Coronary artery (tissue), 2 donors: ENCODE data around the gene BBS9.
A peak's percentile ranks its signal among the peaks of the same experiment; 100 is the strongest.

Source experiments
- DNase-seq: peaks from one replicate; pipeline ENCODE4 v3.0.0-alpha.2; 2017; ENCODE audit warnings: low spot score
- H3K27ac ChIP-seq, 2 donors: fragments of 200-600 bp; sonication (generic); one replicate each; pipeline ENCODE4 v1.5.1; 2016 to 2019
- H3K4me3 ChIP-seq: fragments of 200-600 bp; sonication (generic); 2 replicates; pipeline ENCODE4 v1.5.1; 2016; ENCODE audit warnings: mild to moderate bottlenecking, moderate library complexity
- TF ChIP-seq, protein P1 (sequence below): fragments of 200-600 bp; sonication (generic); IDR thresholded peaks from one replicate; pipeline ENCODE4 v1.5.1; 2019; ENCODE audit warnings: antibody characterized with exemption

Gene BBS9

GRCh38 chr7:33128631-33128989, 754 bp upstream of the BBS9 start:
- no peak for DNase-seq
- Histone ChIP-seq H3K4me3 (peak overlapping the region; percentile 76), H3K27ac (peak overlapping the region; percentile 74 to 91)
- TF ChIP-seq, protein P1, sequence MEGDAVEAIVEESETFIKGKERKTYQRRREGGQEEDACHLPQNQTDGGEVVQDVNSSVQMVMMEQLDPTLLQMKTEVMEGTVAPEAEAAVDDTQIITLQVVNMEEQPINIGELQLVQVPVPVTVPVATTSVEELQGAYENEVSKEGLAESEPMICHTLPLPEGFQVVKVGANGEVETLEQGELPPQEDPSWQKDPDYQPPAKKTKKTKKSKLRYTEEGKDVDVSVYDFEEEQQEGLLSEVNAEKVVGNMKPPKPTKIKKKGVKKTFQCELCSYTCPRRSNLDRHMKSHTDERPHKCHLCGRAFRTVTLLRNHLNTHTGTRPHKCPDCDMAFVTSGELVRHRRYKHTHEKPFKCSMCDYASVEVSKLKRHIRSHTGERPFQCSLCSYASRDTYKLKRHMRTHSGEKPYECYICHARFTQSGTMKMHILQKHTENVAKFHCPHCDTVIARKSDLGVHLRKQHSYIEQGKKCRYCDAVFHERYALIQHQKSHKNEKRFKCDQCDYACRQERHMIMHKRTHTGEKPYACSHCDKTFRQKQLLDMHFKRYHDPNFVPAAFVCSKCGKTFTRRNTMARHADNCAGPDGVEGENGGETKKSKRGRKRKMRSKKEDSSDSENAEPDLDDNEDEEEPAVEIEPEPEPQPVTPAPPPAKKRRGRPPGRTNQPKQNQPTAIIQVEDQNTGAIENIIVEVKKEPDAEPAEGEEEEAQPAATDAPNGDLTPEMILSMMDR: no peak

GRCh38 chr7:33129806-33130153, 416 bp downstream of the BBS9 start:
- Histone ChIP-seq H3K4me3 (peak overlapping the region; percentile 76), H3K27ac (peak overlapping the region in 1 of 2 donors; percentile 91)
- TF ChIP-seq, protein P1: no peak
- DNase-seq: no peak

DNA sequence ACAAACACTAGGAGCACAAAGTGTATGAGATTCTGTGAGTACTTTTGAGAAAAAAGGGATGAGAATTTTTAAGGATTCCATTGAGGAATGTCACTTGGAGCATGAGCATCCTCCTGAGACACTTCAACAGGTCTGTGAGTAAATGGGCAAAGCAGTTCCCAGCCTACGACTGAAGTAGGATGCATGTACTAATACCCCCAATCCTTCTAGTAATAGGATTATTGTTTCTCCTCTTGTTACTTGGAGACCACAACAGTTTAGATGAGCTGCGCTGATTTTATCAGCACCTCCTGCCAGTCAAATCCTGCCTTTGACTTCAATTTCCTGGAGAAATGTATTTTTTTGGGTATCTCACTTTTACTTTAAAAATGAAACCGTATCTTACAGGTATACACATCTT, 820 bp downstream of the BBS9 start:
- TF ChIP-seq, protein P1: no peak
- no peak overlapping the region for H3K27ac ChIP-seq
- no peak for DNase-seq
- peak overlapping the region; percentile 76 for H3K4me3 ChIP-seq

DNA sequence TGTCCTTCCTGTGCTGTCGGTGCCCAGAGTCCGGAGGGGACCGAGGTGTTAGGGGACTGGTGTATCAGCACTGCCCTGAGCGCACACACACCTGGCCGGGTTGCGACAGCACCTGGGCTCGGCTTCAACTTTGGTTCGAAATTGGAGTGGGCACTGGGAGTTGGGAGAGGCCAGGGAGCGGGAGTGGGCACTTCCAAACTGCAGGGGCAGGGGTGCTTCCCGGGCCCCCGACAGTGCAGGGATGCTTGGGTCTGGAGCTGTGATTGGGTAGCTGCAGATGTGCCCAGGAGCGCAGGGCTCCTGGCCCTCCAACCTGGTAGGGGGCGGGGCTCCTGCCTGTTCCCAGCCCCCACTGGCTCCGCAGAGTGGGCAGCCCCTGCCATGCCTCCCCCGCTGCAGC, 7.7 kb downstream of the BBS9 start:
- Histone ChIP-seq H3K4me3 (no peak overlapping the region), H3K27ac (no peak overlapping the region)
- DNase-seq: no peak
- TF ChIP-seq, protein P1: no peak

DNA sequence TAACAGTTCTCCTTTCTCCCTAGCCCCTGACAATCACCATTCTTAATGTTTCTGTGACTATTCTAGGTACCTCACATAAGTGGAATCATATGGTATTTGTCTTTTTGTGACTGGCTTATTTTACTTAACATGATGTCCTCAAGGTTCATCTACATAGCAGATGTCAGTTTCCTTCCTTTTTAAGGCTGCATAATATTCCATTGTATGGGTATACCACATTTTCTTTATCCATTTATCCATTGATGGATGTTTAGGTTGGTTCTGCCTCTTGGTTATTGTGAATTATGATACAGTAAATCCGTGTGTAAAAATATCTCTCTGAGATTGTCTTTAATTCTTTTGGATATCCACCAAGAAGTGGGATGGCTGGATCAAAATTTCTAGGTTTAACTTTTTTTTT, 13.2 kb downstream of the BBS9 start:
- TF ChIP-seq, protein P1: no peak
- H3K4me3 ChIP-seq: no peak overlapping the region
- DNase-seq: no peak
- no peak overlapping the region for H3K27ac ChIP-seq

- Histone ChIP-seq H3K4me3 (no peak overlapping the region), H3K27ac (no peak overlapping the region)
- TF ChIP-seq, protein P1: no peak
- DNase-seq: no peak
Measured at GRCh38 chr7:33143996-33144718, 14.8 kb downstream of the BBS9 start.

GRCh38 chr7:33145156-33145555, 15.8 kb downstream of the BBS9 start:
- Histone ChIP-seq H3K4me3 (no peak overlapping the region), H3K27ac (no peak overlapping the region)
- DNase-seq: no peak
- TF ChIP-seq, protein P1: no peak
